GM12891 (cell line): ENCODE data around the gene DPM3.

Source experiments
- PAX5 ChIP-seq: IDR thresholded peaks from 2 replicates; pipeline ENCODE4 v1.6.1; 2011; ENCODE audit warnings: low read length, moderate library complexity, mild to moderate bottlenecking; ENCODE audit not compliant: insufficient read depth, severe bottlenecking
- POLR2A ChIP-seq: IDR thresholded peaks from 2 replicates; pipeline ENCODE4 v1.6.1; 2011; ENCODE audit warnings: low read depth, low read length, control low read depth
- POLR2AphosphoS5 ChIP-seq: IDR thresholded peaks from 2 replicates; pipeline ENCODE4 v1.6.1; 2011; ENCODE audit warnings: low read depth, low read length, control low read depth
- POU2F2 ChIP-seq: IDR thresholded peaks from 2 replicates; pipeline ENCODE4 v1.6.1; 2011; ENCODE audit warnings: low read depth, mild to moderate bottlenecking, control low read depth, low read length, moderate library complexity
- SPI1 ChIP-seq: IDR thresholded peaks from 2 replicates; pipeline ENCODE4 v1.6.1; 2011; ENCODE audit warnings: low read depth, low read length, control low read depth
- TAF1 ChIP-seq: IDR thresholded peaks from 2 replicates; pipeline ENCODE4 v1.6.1; 2011; ENCODE audit warnings: low read depth, low read length, control low read depth

- TF ChIP-seq TAF1 (no peak), SPI1 (no peak), POLR2A (no peak), POLR2AphosphoS5 (no peak), PAX5 (no peak), POU2F2 (no peak)
These were observed 1.4 kb upstream of the DPM3 start for GRCh38 chr1:155141749-155142148.
